AG09319 (cell line): ENCODE results near the gene CX3CR1.

Experiments used
- DNase-seq: peaks from one replicate; pipeline ENCODE4 v3.0.0-alpha.2; 2010; ENCODE audit warnings: low read depth; ENCODE audit errors: extremely low read depth
- TF ChIP-seq, protein P1 (sequence below): IDR thresholded peaks from 2 replicates; pipeline ENCODE4 v1.5.1; 2011; ENCODE audit warnings: low read depth, mild to moderate bottlenecking, inconsistent platforms, low read length, moderate library complexity

Gene CX3CR1

GRCh38 chr3:39250116-39250747 is 29.6 kb downstream of the CX3CR1 start:
- TF ChIP-seq, protein P1, sequence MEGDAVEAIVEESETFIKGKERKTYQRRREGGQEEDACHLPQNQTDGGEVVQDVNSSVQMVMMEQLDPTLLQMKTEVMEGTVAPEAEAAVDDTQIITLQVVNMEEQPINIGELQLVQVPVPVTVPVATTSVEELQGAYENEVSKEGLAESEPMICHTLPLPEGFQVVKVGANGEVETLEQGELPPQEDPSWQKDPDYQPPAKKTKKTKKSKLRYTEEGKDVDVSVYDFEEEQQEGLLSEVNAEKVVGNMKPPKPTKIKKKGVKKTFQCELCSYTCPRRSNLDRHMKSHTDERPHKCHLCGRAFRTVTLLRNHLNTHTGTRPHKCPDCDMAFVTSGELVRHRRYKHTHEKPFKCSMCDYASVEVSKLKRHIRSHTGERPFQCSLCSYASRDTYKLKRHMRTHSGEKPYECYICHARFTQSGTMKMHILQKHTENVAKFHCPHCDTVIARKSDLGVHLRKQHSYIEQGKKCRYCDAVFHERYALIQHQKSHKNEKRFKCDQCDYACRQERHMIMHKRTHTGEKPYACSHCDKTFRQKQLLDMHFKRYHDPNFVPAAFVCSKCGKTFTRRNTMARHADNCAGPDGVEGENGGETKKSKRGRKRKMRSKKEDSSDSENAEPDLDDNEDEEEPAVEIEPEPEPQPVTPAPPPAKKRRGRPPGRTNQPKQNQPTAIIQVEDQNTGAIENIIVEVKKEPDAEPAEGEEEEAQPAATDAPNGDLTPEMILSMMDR: no peak
- DNase-seq: no peak

- TF ChIP-seq, protein P1: no peak
- no peak for DNase-seq
Measured at GRCh38 chr3:39249453-39250115, 30.3 kb downstream of the CX3CR1 start.

- no peak for DNase-seq
Measured at GRCh38 chr3:39241561-39241960, 38.3 kb downstream of the CX3CR1 start.

GRCh38 chr3:39237027-39237426 is 42.8 kb downstream of the CX3CR1 start:
- no peak for DNase-seq
- TF ChIP-seq, protein P1: no peak

More at GRCh38 chr3:39241561-39241960, 38.3 kb downstream of the CX3CR1 start:
- TF ChIP-seq, protein P1: no peak

- TF ChIP-seq, protein P1: no peak
- no peak for DNase-seq
Measured at GRCh38 chr3:39234651-39235050, 45.2 kb downstream of the CX3CR1 start.

GRCh38 chr3:39232859-39233258 is 47.0 kb downstream of the CX3CR1 start:
- no peak for DNase-seq
- TF ChIP-seq, protein P1: no peak

GRCh38 chr3:39230453-39230852 is 49.4 kb downstream of the CX3CR1 start:
- no peak for DNase-seq
- TF ChIP-seq, protein P1: no peak
